GM19455 (cell line): Measurements from ENCODE around the gene OCSTAMP.

Experiments
- ATAC-seq: cut with Tn5 transposase; IDR thresholded peaks from one replicate; pipeline ENCODE4 v1.9.1; 2021; ENCODE audit not compliant: unreplicated experiment

The OCSTAMP gene

GRCh38 chr20:46554828-46555227 is 4.4 kb upstream of the OCSTAMP start:
- no peak for ATAC-seq

GRCh38 chr20:46553926-46554325 is 3.5 kb upstream of the OCSTAMP start:
- ATAC-seq = no peak

DNA sequence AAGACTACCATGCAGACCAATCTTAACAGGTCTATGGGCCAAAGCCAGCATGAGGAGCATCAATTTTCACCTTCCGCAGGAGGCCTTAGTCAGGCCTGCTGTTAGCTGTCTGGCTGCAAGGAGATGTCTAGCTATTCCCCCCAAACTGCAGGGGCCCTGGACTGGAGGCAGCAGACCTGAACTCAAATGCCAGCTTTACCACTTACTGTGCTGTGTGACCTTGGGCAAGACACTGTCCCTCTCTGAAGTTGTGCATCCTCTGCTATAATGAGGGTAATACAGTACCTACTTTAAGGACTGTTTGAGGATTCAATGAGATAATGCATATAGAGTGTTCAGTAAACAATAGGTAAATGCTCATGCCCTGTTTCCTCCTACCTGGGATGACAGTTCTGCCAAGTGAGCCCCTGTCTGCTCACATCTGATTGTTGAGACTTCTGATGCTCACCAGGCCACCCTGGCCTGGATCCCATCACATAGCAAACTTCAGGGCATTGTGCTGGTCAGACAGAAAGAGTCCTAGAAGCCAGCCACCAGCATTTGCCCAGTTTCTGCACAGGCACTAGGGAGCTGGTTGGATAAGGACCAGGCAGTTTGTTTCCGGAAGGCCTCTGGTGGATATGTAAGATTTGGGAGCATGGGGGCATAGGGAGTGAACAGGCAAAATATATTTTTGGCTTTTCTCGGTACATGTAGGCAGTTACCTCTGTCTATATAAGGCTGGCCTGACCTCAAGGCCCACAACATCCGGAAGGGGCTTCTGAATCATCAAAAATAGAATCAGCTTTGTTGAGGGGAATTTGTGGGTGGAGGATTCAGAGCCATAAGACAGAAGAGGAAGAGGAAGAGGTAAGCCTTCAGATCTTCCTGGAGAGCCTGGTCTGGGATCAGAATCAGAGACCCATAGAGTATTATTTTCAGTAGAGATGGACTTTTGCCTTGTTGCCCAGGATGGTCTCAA is 2.3 kb upstream of the OCSTAMP start:
- peak; percentile 55 for ATAC-seq

DNA sequence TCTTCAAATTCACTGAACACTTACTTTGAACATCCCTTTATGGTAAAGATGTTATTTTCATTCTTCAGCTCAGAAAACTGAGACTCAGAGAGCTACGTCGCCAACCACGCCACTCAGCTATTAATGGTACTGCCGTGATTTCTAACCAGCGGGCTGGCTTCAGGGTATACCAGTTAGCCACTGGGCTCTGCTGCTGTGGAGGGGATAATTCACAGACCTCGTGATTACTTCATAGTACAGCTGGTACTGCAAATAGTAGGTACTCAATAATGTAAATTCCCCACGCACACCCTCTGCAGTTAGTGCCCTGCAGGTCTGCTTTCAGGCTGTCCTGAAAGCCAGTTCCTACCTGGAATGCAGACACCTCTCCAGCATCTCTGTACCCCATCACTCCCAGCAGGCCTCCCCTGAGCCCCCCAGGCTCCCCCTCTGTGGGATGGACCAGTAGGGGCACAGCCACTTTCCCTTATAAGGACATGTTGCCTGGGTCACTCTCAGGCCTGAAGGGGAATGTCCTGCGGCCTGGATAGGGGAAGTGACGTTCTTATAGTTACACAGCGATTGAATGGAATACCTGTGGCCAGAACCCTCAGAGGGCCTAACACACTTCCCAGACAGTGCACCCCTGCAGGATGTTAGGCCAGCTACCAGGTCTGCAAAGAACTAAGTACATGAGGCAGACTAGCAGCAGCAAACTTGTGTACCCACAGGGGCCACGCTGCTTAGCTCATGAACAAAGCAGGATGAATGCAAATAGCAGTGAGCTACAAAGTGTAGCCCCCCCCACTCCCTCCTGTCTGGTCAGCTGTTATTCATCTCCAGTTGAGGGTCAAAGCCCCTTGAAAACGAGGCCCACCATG is 1.3 kb upstream of the OCSTAMP start:
- no peak for ATAC-seq

DNA sequence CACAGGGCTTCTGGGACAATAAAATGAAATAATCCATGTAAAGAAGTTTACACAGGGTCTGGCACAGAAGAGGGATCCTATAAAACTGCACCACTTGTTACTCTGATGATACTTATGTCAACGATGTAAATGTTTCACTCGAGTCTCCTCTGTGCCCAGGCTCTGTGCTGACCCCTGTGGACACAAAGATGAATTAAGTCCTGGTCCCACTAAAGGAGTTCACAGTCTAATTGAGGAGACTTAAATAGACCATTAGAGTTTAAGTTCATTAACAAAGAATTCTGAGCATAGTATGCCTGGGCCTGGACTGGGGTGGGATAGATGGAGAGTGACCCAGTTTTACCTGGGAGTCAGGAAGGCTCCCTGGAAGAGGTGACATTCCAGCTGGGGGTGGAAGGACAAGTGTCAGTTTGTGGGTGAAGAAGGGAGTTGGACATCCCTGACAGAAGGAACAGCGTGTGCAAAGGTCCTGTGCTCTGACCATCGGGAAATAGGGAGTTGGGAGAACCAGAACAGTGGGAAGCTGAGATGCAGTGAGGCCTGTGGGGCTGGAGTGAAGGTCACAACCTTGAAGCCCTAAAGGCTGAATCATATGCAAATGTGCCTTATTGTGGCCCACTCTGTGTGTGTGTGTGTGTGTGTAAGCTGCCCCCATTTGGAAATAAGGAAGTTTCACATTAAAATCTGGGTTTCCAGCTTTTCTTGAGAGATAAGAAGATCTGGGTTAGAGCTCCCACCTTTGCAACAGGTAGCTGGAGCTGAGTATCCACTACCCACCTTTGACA is 1.1 kb downstream of the OCSTAMP start:
- ATAC-seq = no peak

DNA sequence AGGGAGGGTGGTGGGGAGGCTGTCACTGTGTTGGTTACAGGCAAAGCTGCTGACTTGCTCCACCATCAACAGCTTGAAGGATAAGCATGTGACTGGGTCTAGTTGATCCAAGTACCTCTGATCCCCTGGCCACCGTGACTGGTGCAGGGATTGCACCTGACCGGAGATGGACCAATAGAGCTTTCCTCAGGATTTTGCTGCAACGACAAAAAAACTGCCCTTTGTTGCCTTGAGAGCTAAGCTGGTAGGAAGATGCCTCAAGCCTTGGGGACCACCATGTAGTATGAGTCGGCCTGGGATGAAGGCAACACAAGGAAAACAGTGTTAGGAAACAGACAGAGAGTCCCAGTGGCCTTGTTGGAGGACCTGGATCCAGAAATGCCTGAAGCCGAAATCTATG is 1.8 kb downstream of the OCSTAMP start:
- no peak for ATAC-seq

- ATAC-seq = no peak
Observed at GRCh38 chr20:46547995-46548394, 2.5 kb downstream of the OCSTAMP start.

DNA sequence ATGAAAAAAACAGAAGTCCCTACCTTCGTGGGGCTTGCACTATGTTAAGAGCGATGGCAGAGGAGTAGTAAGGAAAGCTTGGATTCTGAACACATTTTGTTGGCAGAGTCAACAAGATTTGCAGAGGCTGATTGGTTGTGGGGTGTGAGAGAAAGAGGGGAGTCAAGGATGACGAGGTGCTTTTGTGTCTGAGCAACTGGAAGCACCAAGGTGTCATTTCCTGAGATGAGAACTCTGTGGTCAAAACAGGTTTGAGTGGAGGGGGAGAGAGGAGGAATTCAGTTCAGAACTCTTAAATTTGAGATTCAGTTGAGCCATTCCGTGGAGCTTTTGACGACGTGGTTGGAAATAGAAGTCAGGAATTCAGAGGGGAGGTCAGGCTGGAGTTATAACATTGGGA is 3.5 kb downstream of the OCSTAMP start:
- ATAC-seq = no peak

GRCh38 chr20:46546298-46546697 is 4.2 kb downstream of the OCSTAMP start:
- no peak for ATAC-seq

DNA sequence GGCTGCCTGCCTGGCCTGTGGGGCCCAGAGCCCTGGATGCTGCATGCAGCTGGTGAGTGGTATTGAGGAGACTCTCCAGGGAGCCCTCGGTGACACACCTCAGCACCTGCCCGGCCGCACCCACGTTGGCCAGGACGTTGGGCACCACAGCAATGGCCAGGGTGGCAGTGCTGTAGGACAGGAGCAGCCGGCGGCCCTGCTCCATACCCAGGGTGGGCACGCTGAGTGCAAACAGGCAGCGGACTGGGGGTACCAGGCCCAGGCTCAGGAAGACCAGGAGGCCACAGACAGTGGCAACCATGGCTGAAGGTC is 4.7 kb downstream of the OCSTAMP start:
- no peak for ATAC-seq

- no peak for ATAC-seq
Observed at GRCh38 chr20:46545077-46545826, 5.2 kb downstream of the OCSTAMP start.

DNA sequence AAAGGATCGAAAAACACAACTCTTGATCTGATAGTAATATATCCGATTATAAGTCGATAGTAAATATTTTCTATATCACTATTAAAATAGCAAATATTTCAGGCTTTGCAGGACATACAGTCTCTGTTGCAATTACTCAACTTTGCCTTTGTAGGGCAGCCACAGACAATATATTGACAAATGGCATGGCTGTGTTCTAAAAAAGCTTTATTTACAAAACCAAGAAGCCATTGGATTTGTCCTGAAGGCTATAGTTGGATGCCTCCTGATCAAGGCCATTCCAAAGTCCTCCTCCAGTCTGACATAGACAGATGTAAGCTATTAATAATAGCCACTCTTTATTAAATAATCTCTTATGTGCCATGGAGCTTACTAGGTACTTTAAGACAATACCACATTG is 5.9 kb downstream of the OCSTAMP start:
- ATAC-seq = no peak

DNA sequence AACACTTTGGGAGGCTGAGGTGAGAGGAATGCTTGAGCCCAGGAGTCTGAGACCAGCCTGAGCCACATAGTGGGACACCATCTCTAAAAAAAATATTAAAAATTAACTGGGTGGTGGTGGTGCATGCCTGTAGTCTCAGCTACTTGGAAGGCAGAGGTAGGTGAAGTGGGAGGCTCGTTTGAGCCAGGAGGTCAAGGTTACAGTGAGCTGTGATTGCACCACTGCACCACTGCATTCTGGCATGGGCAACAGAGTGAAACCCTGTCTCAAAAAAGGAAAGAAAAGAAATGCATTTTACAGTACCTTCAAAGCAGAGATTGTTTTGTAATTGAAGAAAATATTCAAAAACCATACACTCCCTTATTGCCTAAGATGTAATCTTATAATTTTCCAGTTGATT is 6.5 kb downstream of the OCSTAMP start:
- ATAC-seq = no peak

- no peak for ATAC-seq
Observed at GRCh38 chr20:46543033-46543432, 7.4 kb downstream of the OCSTAMP start.

DNA sequence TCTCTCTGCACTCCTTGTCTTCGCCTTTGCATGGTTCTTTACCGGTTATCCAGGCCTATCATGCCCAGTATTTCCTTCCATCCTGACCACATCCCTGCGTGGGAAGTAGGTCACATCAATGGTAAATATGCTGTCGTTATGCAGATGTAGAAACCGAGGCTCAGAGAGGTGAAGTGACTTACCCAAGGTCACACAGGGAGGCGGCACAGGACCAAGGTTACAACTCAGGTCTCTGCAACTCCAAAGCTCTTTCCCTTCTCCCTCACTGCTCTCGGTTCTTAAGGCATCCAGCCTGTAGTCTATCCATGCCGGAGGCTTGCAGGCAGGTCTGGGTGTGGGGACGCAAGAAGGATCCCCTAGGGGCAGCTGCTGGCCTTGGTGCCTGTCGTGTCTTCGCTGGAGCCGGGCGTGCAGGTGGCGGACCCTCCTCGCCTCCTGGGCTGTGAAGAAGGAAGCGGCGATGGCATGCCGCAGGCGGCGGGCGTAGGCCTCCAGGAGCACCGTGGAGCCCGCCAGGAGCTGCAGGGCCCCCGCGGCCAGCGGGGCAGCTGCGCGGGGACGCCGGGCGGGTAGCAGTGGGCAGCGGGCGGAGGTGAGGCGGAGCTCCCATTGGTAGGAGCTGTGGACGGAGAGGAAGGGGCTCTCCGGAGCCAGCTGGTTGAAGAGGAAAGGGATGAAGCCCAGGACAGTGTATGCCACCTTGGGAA is 9.1 kb downstream of the OCSTAMP start:
- ATAC-seq = no peak

GRCh38 chr20:46539113-46539512 is 11.3 kb downstream of the OCSTAMP start:
- no peak for ATAC-seq

- no peak for ATAC-seq
Observed at GRCh38 chr20:46530640-46531039, 19.8 kb downstream of the OCSTAMP start.

DNA sequence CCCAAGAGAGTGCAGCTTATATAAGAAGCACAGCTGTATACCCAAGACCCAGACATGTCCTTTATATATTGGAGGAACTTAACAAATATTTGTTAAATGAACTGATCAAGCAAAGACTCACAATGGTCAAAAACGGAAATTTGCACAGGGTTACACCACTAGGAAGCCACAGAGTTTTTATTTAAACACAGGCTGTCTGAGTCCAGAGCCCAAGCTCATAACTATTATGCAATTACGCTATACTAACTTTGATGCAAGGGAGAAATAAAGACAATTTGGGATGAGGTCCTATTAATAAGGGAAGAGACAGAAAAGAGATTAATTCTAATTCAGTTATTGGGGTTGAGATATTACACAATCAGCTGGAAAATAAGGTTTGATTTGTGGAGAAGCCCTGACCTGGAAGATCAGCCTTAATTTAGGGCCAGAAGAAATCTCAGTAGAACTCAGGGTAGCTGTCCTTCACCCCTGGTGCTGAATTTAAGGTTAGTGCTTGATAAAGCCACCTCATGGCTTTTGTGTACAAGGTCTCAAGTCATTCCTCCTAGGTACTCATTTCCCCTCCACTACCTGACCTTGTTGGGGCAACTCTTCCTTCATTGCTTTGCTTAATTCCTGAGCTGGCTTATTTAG is 26.6 kb downstream of the OCSTAMP start:
- no peak for ATAC-seq

GRCh38 chr20:46523108-46523507 is 27.3 kb downstream of the OCSTAMP start:
- ATAC-seq = no peak
